NCI-H187 treated with DMSO at 0.1 percent for 48 hours (cell line): ENCODE measurements around the gene GRB10.

Source experiments
- DNase-seq: peaks from one replicate; lab custom pipeline; 2025; lab: John Stamatoyannopoulos, UW

The GRB10 gene

GRCh38 chr7:50782375-50783208 lies at the start of gene GRB10:
Gene GRB10 (minus strand): TSS chr7:50782896. CDS start chr7:50732322, 50,574 bp downstream.
- DNase-seq = no peak

GRCh38 chr7:50828801-50829200 lies 46.1 kb upstream of the GRB10 start:
- no peak for DNase-seq

- DNase-seq = no peak
Measured at GRCh38 chr7:50828116-50828515, 45.4 kb upstream of the GRB10 start.

- DNase-seq = no peak
Measured at GRCh38 chr7:50827281-50827680, 44.6 kb upstream of the GRB10 start.

- DNase-seq = no peak
Measured at GRCh38 chr7:50826371-50827172, 43.9 kb upstream of the GRB10 start.

GRCh38 chr7:50825465-50825864 lies 42.8 kb upstream of the GRB10 start:
- no peak for DNase-seq

GRCh38 chr7:50824882-50825281 lies 42.2 kb upstream of the GRB10 start:
- no peak for DNase-seq

GRCh38 chr7:50822706-50823105 lies 40.0 kb upstream of the GRB10 start:
- DNase-seq = no peak

GRCh38 chr7:50822110-50822509 lies 39.4 kb upstream of the GRB10 start:
- no peak for DNase-seq

- DNase-seq = no peak
Measured at GRCh38 chr7:50821457-50822008, 38.8 kb upstream of the GRB10 start.

GRCh38 chr7:50818324-50818723 lies 35.6 kb upstream of the GRB10 start:
- DNase-seq = no peak

- no peak for DNase-seq
Measured at GRCh38 chr7:50817561-50817960, 34.9 kb upstream of the GRB10 start.

- DNase-seq = no peak
Measured at GRCh38 chr7:50815138-50815537, 32.4 kb upstream of the GRB10 start.

- no peak for DNase-seq
Measured at GRCh38 chr7:50814166-50814565, 31.5 kb upstream of the GRB10 start.

GRCh38 chr7:50812841-50813475 lies 30.3 kb upstream of the GRB10 start:
- no peak for DNase-seq

GRCh38 chr7:50812094-50812493 lies 29.4 kb upstream of the GRB10 start:
- DNase-seq = no peak

GRCh38 chr7:50808282-50808888 lies 25.7 kb upstream of the GRB10 start:
- DNase-seq = no peak

- DNase-seq = no peak
Measured at GRCh38 chr7:50807026-50807730, 24.5 kb upstream of the GRB10 start.

GRCh38 chr7:50806143-50806542 lies 23.4 kb upstream of the GRB10 start:
- no peak for DNase-seq

- DNase-seq = no peak
Measured at GRCh38 chr7:50805447-50806125, 22.9 kb upstream of the GRB10 start.
